ENCODE data around the gene AASDH. TPM values are rescaled to one million over a fixed set of nuclear protein-coding genes. Genes with fewer than 3 reads are reported as not detected.

AASDH gene
- total RNA-seq, 1 experiment from 2014 or later = 5.4 TPM

DNA sequence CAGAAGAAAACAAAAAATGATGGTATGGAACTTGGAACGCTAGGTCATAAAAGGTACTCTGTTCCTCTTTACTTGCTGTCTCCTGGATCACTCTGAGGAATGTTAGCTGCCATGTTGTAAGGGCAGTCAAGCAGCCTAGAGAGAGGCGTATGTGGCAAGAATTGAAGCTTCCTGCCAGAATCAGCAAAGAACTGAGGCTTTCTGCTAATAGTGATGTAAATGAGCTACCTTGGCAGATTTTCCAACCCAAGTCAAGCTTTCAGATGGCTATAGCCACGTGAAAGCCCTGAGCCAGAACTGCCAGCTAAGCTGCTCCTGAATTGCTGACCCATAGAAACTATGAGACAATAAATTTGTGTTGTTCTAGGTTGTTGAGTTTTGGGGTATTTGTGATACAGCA lies 38.7 kb downstream of the AASDH start:
- Histone ChIP-seq H3K9me3 (ENCODE audit: control insufficient read depth, insufficient read depth, low read depth, low read length) (no peaks in the 10 kb centered on the region), H3K36me3 (ENCODE audit: control insufficient read depth, insufficient read depth, low read length) (no peaks in the 10 kb centered on the region), H3K4me1 (ENCODE audit: control insufficient read depth, insufficient read depth, low read length) (no peaks in the 10 kb centered on the region), H3K27me3 (ENCODE audit: control insufficient read depth, insufficient read depth, low read length) (no peaks in the 10 kb centered on the region), H3K4me3 (ENCODE audit: low read depth in 2 of 2, low read length in 2 of 2) (no peak overlapping the region), H3K27ac (ENCODE audit: low read length) (no peak overlapping the region)
- no TSS peak for BruUV-seq (replicated peaks)
- no peak for ATAC-seq
- intact Hi-C loops (cut with micrococcal nuclease; ENCODE audit: unreplicated experiment) (no loop called here), in situ Hi-C loops (cut with HindIII; ENCODE audit: low pct_unique_long_range_greater_than_20kb, low sequenced_read_pairs) (no loop called here)
- CTCF ChIA-PET = no interaction called here
- no peak for TF ChIP-seq POLR2AphosphoS5 (IDR thresholded peaks at IDR 0.05; ENCODE audit: low read depth, low read length)
- no peak for TF ChIP-seq CTCF (IDR thresholded peaks at IDR 0.05)
- TF ChIP-seq SIN3A (IDR thresholded peaks at IDR 0.05; ENCODE audit: borderline replicate concordance, insufficient read depth, low read depth, low read length) = no peak
- TF ChIP-seq, protein P1, sequence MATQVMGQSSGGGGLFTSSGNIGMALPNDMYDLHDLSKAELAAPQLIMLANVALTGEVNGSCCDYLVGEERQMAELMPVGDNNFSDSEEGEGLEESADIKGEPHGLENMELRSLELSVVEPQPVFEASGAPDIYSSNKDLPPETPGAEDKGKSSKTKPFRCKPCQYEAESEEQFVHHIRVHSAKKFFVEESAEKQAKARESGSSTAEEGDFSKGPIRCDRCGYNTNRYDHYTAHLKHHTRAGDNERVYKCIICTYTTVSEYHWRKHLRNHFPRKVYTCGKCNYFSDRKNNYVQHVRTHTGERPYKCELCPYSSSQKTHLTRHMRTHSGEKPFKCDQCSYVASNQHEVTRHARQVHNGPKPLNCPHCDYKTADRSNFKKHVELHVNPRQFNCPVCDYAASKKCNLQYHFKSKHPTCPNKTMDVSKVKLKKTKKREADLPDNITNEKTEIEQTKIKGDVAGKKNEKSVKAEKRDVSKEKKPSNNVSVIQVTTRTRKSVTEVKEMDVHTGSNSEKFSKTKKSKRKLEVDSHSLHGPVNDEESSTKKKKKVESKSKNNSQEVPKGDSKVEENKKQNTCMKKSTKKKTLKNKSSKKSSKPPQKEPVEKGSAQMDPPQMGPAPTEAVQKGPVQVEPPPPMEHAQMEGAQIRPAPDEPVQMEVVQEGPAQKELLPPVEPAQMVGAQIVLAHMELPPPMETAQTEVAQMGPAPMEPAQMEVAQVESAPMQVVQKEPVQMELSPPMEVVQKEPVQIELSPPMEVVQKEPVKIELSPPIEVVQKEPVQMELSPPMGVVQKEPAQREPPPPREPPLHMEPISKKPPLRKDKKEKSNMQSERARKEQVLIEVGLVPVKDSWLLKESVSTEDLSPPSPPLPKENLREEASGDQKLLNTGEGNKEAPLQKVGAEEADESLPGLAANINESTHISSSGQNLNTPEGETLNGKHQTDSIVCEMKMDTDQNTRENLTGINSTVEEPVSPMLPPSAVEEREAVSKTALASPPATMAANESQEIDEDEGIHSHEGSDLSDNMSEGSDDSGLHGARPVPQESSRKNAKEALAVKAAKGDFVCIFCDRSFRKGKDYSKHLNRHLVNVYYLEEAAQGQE (IDR thresholded peaks at IDR 0.05; ENCODE audit: insufficient read depth in 1 of 2, low read depth in 2 of 2, low read length in 1 of 2) = no peak
- TF ChIP-seq TCF7L2 (IDR thresholded peaks at IDR 0.05; ENCODE audit: low read depth, low read length) = no peak
- no peak for DNase-seq (ENCODE audit: low read depth, low spot score)
- POLR2A ChIA-PET = no interaction called here

GRCh38 chr4:56345458-56345857 lies 41.8 kb downstream of the AASDH start:
- intact Hi-C loops (cut with micrococcal nuclease; ENCODE audit: unreplicated experiment) = no loop called here
- Histone ChIP-seq H3K27ac (ENCODE audit: low read length) (no peak overlapping the region), H3K9me3 (ENCODE audit: control insufficient read depth, insufficient read depth, low read depth, low read length) (no peaks in the 10 kb centered on the region), H3K27me3 (ENCODE audit: control insufficient read depth, insufficient read depth, low read length) (no peaks in the 10 kb centered on the region), H3K4me3 (ENCODE audit: low read depth in 2 of 2, low read length in 2 of 2) (no peak overlapping the region), H3K36me3 (ENCODE audit: control insufficient read depth, insufficient read depth, low read length) (no peaks in the 10 kb centered on the region), H3K4me1 (ENCODE audit: control insufficient read depth, insufficient read depth, low read length) (no peaks in the 10 kb centered on the region)
- ChIA-PET POLR2A (no interaction called here), CTCF (no interaction called here)
- TF ChIP-seq SIN3A (IDR thresholded peaks at IDR 0.05; ENCODE audit: borderline replicate concordance, insufficient read depth, low read depth, low read length) = no peak
- no peak for TF ChIP-seq POLR2AphosphoS5 (IDR thresholded peaks at IDR 0.05; ENCODE audit: low read depth, low read length)
- TF ChIP-seq, protein P1 (IDR thresholded peaks at IDR 0.05; ENCODE audit: insufficient read depth in 1 of 2, low read depth in 2 of 2, low read length in 1 of 2) = no peak
- TF ChIP-seq TCF7L2 (IDR thresholded peaks at IDR 0.05; ENCODE audit: low read depth, low read length) = no peak
- TF ChIP-seq CTCF (IDR thresholded peaks at IDR 0.05) = no peak
- in situ Hi-C loops (cut with HindIII; ENCODE audit: low pct_unique_long_range_greater_than_20kb, low sequenced_read_pairs) = no loop called here
- DNase-seq (ENCODE audit: low read depth, low spot score) (no peak), ATAC-seq (no peak)
- no TSS peak for BruUV-seq (replicated peaks)

All from Panc1 (cell line).